ENCODE results near the gene SORBS1. TPM values are rescaled to one million over a fixed set of nuclear protein-coding genes. Genes with fewer than 3 reads are reported as not detected.

SORBS1 gene
- total RNA-seq, 2 experiments from 2014 or later, result 0.57 to 3.1 TPM

DNA sequence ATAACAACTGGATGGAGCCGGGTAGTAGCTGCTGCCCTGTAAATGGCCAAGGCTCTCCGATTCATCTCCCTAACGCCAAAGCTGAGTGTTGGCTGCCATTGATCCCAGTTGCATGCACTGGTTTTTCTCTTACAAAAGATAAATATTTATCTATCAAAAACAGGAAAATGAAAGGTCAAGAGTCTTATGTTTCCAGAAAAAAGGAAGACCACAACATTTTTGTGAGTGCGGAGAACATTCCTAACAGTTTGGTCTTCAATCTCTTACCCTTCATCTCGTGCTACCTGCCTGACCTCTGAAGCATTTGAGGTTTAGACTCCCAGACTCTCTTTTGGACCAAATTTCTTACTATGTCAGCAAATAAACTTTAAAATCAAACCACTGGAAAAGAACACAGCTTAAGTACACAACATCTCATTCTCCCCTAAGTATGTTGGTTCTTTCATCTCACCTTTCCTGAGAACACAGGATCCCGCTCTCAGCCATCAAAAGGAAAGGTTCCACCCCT, 61.6 kb downstream of the SORBS1 start:
- H3K4me3 ChIP-seq (ENCODE audit: low read depth, low read length, poor library complexity, severe bottlenecking), result no peak overlapping the region
- no peak overlapping the region for H2AFZ ChIP-seq (ENCODE audit: low read length)
- no peaks in the 10 kb centered on the region for H3K9me2 ChIP-seq (ENCODE audit: insufficient read depth, low read length)
- no peak overlapping the region for H3K4me2 ChIP-seq (ENCODE audit: low read length)
- H3K4me1 ChIP-seq (ENCODE audit: insufficient read depth, low read length, poor library complexity, severe bottlenecking), result no peaks in the 10 kb centered on the region
- intact Hi-C loops (cut with micrococcal nuclease; ENCODE audit: unreplicated experiment), result no loop called here
- no peaks in the 10 kb centered on the region for H3K9me3 ChIP-seq (ENCODE audit: low read length)
- ChIA-PET POLR2A (interaction anchor here (0.7 kb wide), 1 partner anchor 94 kb away, joined by 3 read pairs; no protein-coding TSS in a partner anchor), CTCF (ENCODE audit: unreplicated experiment) (no interaction called here)
- TF ChIP-seq, protein P1, sequence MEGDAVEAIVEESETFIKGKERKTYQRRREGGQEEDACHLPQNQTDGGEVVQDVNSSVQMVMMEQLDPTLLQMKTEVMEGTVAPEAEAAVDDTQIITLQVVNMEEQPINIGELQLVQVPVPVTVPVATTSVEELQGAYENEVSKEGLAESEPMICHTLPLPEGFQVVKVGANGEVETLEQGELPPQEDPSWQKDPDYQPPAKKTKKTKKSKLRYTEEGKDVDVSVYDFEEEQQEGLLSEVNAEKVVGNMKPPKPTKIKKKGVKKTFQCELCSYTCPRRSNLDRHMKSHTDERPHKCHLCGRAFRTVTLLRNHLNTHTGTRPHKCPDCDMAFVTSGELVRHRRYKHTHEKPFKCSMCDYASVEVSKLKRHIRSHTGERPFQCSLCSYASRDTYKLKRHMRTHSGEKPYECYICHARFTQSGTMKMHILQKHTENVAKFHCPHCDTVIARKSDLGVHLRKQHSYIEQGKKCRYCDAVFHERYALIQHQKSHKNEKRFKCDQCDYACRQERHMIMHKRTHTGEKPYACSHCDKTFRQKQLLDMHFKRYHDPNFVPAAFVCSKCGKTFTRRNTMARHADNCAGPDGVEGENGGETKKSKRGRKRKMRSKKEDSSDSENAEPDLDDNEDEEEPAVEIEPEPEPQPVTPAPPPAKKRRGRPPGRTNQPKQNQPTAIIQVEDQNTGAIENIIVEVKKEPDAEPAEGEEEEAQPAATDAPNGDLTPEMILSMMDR (conservative IDR thresholded peaks at IDR 0.05; ENCODE audit: low read length), result no peak
- no peak for TF ChIP-seq EZH2phosphoT487 (IDR thresholded peaks at IDR 0.05; ENCODE audit: borderline replicate concordance, low read depth, low read length)
- DNase-seq (ENCODE audit: low spot score), result no peak
- H3K36me3 ChIP-seq (ENCODE audit: insufficient read depth, low read length), result no peaks in the 10 kb centered on the region
- no TSS peak for BruUV-seq (replicated peaks)
- no peaks in the 10 kb centered on the region for H4K20me1 ChIP-seq (ENCODE audit: insufficient read depth, low read length)
- no peak overlapping the region for H3K27ac ChIP-seq (ENCODE audit: low read depth, low read length, poor library complexity, severe bottlenecking)
- H3K79me2 ChIP-seq (ENCODE audit: insufficient read depth, low read depth, low read length), result no peaks in the 10 kb centered on the region

DNA sequence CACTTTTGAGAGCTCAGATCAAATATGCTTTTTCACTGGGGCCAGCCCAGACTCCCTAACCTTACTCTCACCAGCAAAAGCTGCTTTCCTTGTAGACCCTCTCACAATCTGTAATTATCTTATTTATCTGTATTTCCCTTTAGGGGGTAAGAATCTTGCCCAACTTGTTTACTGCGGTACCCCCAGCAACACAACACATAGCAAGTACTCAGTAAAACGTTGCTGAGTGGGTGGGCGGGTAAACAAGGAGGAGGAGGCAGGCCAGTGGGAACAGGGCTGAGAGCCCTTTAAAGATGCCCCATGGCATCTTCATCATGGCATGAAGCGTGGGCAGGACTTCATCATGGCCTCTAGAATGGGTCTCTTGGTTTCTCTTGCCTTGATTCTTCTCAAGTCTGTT, 64.2 kb downstream of the SORBS1 start:
- Histone ChIP-seq H3K36me3 (ENCODE audit: insufficient read depth, low read length) (no peaks in the 10 kb centered on the region), H3K9me2 (ENCODE audit: insufficient read depth, low read length) (no peaks in the 10 kb centered on the region), H3K79me2 (ENCODE audit: insufficient read depth, low read depth, low read length) (no peaks in the 10 kb centered on the region), H2AFZ (ENCODE audit: low read length) (no peak overlapping the region), H3K4me1 (ENCODE audit: insufficient read depth, low read length, poor library complexity, severe bottlenecking) (no peaks in the 10 kb centered on the region), H3K9me3 (ENCODE audit: low read length) (no peaks in the 10 kb centered on the region), H3K4me2 (ENCODE audit: low read length) (no peak overlapping the region), H3K27ac (ENCODE audit: low read depth, low read length, poor library complexity, severe bottlenecking) (no peak overlapping the region), H4K20me1 (ENCODE audit: insufficient read depth, low read length) (no peaks in the 10 kb centered on the region), H3K4me3 (ENCODE audit: low read depth, low read length, poor library complexity, severe bottlenecking) (no peak overlapping the region)
- no TSS peak for BruUV-seq (replicated peaks)
- no peak for TF ChIP-seq EZH2phosphoT487 (IDR thresholded peaks at IDR 0.05; ENCODE audit: borderline replicate concordance, low read depth, low read length)
- TF ChIP-seq, protein P1 (conservative IDR thresholded peaks at IDR 0.05; ENCODE audit: low read length), result no peak
- no peak for DNase-seq (ENCODE audit: low spot score)
- ChIA-PET POLR2A (no interaction called here), CTCF (ENCODE audit: unreplicated experiment) (no interaction called here)
- intact Hi-C loops (cut with micrococcal nuclease; ENCODE audit: unreplicated experiment), result no loop called here

DNA sequence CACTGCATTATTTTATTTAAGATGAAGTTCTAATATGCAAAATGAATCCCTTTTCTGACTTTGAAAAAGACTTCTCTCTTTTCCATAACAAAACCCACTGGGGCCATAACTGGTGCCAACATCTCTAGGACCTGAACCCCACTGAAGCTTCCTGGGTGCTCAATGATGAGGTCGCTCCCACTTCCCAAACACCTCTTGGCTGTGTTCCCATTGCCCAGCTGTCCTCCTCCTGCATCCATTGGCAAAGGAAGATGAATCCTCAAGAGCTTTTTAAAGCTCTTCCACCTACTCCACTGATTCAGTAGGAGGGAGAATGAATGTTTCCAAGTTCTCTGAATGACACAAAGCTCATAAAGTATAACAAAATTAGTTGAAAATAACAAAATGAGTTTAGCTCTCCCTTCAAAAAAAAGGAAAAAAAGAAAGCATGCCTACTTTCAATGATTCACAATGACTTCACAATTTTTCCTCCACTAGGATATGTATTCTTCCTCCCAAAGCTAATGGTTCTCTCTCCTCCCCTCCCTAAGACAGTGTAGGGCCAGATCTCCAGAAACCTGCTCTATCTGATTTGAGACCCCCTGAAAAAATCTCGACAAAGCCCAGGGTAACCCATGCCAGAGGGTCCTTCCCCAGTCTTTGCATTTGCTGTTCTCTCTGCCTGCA, 64.8 kb downstream of the SORBS1 start:
- TF ChIP-seq, protein P1 (conservative IDR thresholded peaks at IDR 0.05; ENCODE audit: low read length), result no peak
- no peak for TF ChIP-seq EZH2phosphoT487 (IDR thresholded peaks at IDR 0.05; ENCODE audit: borderline replicate concordance, low read depth, low read length)
- H3K4me3 ChIP-seq (ENCODE audit: low read depth, low read length, poor library complexity, severe bottlenecking), result no peak overlapping the region
- no peak overlapping the region for H2AFZ ChIP-seq (ENCODE audit: low read length)
- no peak overlapping the region for H3K27ac ChIP-seq (ENCODE audit: low read depth, low read length, poor library complexity, severe bottlenecking)
- ChIA-PET POLR2A (no interaction called here), CTCF (ENCODE audit: unreplicated experiment) (no interaction called here)
- H3K9me2 ChIP-seq (ENCODE audit: insufficient read depth, low read length), result no peaks in the 10 kb centered on the region
- no peaks in the 10 kb centered on the region for H3K36me3 ChIP-seq (ENCODE audit: insufficient read depth, low read length)
- intact Hi-C loops (cut with micrococcal nuclease; ENCODE audit: unreplicated experiment), result no loop called here
- H4K20me1 ChIP-seq (ENCODE audit: insufficient read depth, low read length), result no peaks in the 10 kb centered on the region
- no peaks in the 10 kb centered on the region for H3K79me2 ChIP-seq (ENCODE audit: insufficient read depth, low read depth, low read length)
- H3K9me3 ChIP-seq (ENCODE audit: low read length), result no peaks in the 10 kb centered on the region
- H3K4me2 ChIP-seq (ENCODE audit: low read length), result no peak overlapping the region
- no peak for DNase-seq (ENCODE audit: low spot score)
- no TSS peak for BruUV-seq (replicated peaks)
- no peaks in the 10 kb centered on the region for H3K4me1 ChIP-seq (ENCODE audit: insufficient read depth, low read length, poor library complexity, severe bottlenecking)
